ENCODE measurements around the gene CNN1.
"Not testable (repeated sequence)": the region's sequence is repeated elsewhere in the genome, so short reads cannot be mapped to it uniquely, and the experiment has no call there.

CNN1 gene

GRCh38 chr19:11597202-11598102, 58.8 kb downstream of the CNN1 start, which contains the start of gene ZNF627:
TSS of gene ZNF627 (plus strand) at chr19:11597483. CDS start at chr19:11597628, 145 bp downstream.
- peak within 1 kb of the TSS; percentile 89 for H3K4me3 ChIP-seq (ENCODE audit: low read length)
- TF ChIP-seq ZNF274 (IDR thresholded peaks at IDR 0.05; ENCODE audit: low read depth, low read length) = no peak

GRCh38 chr19:11598103-11598483, 59.4 kb downstream of the CNN1 start:
- H3K4me3 ChIP-seq (ENCODE audit: low read length) = peak overlapping the region; percentile 89
- TF ChIP-seq ZNF274 (IDR thresholded peaks at IDR 0.05; ENCODE audit: low read depth, low read length) = no peak

GRCh38 chr19:11598746-11599145, 60.1 kb downstream of the CNN1 start:
- no peak overlapping the region; the same call in 1 of the 2 replicates for H3K4me3 ChIP-seq (ENCODE audit: low read length)
- no peak for TF ChIP-seq ZNF274 (IDR thresholded peaks at IDR 0.05; ENCODE audit: low read depth, low read length)

GRCh38 chr19:11599704-11600103, 61.1 kb downstream of the CNN1 start:
- H3K4me3 ChIP-seq (ENCODE audit: low read length) = not testable (repeated sequence)

Measured in GM08714 (cell line).